ENCODE measurements around the gene SMG6. TPM values are rescaled to one million over a fixed set of nuclear protein-coding genes. Genes with fewer than 3 reads are reported as not detected.

The SMG6 gene
- total RNA-seq, 1 experiment from 2014 or later = 33.8 TPM

- Histone ChIP-seq H3K9me3 (no peaks in the 10 kb centered on the region), H3K36me3 (ENCODE audit: control insufficient read depth, insufficient read depth, low read length) (no peaks in the 10 kb centered on the region; the same call in 1 of the 2 replicates), H3K4me1 (no peaks in the 10 kb centered on the region), H3K4me3 (ENCODE audit: low read depth, low read length) (no peak overlapping the region), H3K27me3 (replicated peaks; ENCODE audit: control insufficient read depth, insufficient read depth, low read length) (no peaks in the 10 kb centered on the region)
- Mint-ChIP-seq H3K36me3 (ENCODE audit: insufficient read depth, unreplicated experiment) (peaks cover 17% of the 10 kb centered on the region), H3K4me1 (ENCODE audit: low read depth, unreplicated experiment) (no peaks in the 10 kb centered on the region), H3K9me3 (ENCODE audit: unreplicated experiment) (no peaks in the 10 kb centered on the region), H3K4me3 (ENCODE audit: unreplicated experiment) (no peak overlapping the region), H3K27me3 (ENCODE audit: insufficient read depth, unreplicated experiment) (no peaks in the 10 kb centered on the region), H3K27ac (ENCODE audit: unreplicated experiment) (no peak overlapping the region)
- no peak for TF ChIP-seq CTCF (IDR thresholded peaks at IDR 0.05; ENCODE audit: insufficient read depth in 1 of 2, low read depth in 1 of 2, low read length in 1 of 2, severe bottlenecking in 1 of 2, unreplicated experiment in 1 of 2)
- DNase-seq = no peak
- CTCF ChIA-PET = no interaction called here
- intact Hi-C loops (cut with micrococcal nuclease; ENCODE audit: unreplicated experiment) = no loop called here
- BruUV-seq (replicated peaks) = no TSS peak
- POLR2A ChIA-PET = no interaction called here
These were observed 108.7 kb downstream of the SMG6 start for GRCh38 chr17:2194889-2195335.

GRCh38 chr17:2192367-2193057 is 111.1 kb downstream of the SMG6 start:
- no peaks in the 10 kb centered on the region; the same call in 1 of the 2 replicates for H3K36me3 ChIP-seq (ENCODE audit: control insufficient read depth, insufficient read depth, low read length)
- Mint-ChIP-seq H3K27ac (ENCODE audit: unreplicated experiment) (no peak overlapping the region), H3K9me3 (ENCODE audit: unreplicated experiment) (no peaks in the 10 kb centered on the region), H3K4me3 (ENCODE audit: unreplicated experiment) (no peak overlapping the region), H3K4me1 (ENCODE audit: low read depth, unreplicated experiment) (no peaks in the 10 kb centered on the region), H3K36me3 (ENCODE audit: insufficient read depth, unreplicated experiment) (peaks cover 11% of the 10 kb centered on the region), H3K27me3 (ENCODE audit: insufficient read depth, unreplicated experiment) (no peaks in the 10 kb centered on the region)
- no peak for TF ChIP-seq CTCF (IDR thresholded peaks at IDR 0.05; ENCODE audit: insufficient read depth in 1 of 2, low read depth in 1 of 2, low read length in 1 of 2, severe bottlenecking in 1 of 2, unreplicated experiment in 1 of 2)
- no peaks in the 10 kb centered on the region for H3K27me3 ChIP-seq (replicated peaks; ENCODE audit: control insufficient read depth, insufficient read depth, low read length)
- no peaks in the 10 kb centered on the region for H3K4me1 ChIP-seq
- BruUV-seq (replicated peaks) = no TSS peak
- ChIA-PET CTCF (no interaction called here), POLR2A (no interaction called here)
- DNase-seq = no peak
- no peaks in the 10 kb centered on the region for H3K9me3 ChIP-seq
- intact Hi-C loops (cut with micrococcal nuclease; ENCODE audit: unreplicated experiment) = no loop called here
- H3K4me3 ChIP-seq (ENCODE audit: low read depth, low read length) = no peak overlapping the region

GRCh38 chr17:2191785-2192184 is 111.8 kb downstream of the SMG6 start:
- H3K9me3 ChIP-seq = no peaks in the 10 kb centered on the region
- no peak overlapping the region for H3K27ac Mint-ChIP-seq (ENCODE audit: unreplicated experiment)
- H3K9me3 Mint-ChIP-seq (ENCODE audit: unreplicated experiment) = no peaks in the 10 kb centered on the region
- no peaks in the 10 kb centered on the region for H3K4me1 ChIP-seq
- H3K27me3 Mint-ChIP-seq (ENCODE audit: insufficient read depth, unreplicated experiment) = no peaks in the 10 kb centered on the region
- H3K36me3 Mint-ChIP-seq (ENCODE audit: insufficient read depth, unreplicated experiment) = peaks cover 12% of the 10 kb centered on the region
- ChIA-PET POLR2A (no interaction called here), CTCF (no interaction called here)
- BruUV-seq (replicated peaks) = no TSS peak
- no peaks in the 10 kb centered on the region for H3K4me1 Mint-ChIP-seq (ENCODE audit: low read depth, unreplicated experiment)
- no peak for TF ChIP-seq CTCF (IDR thresholded peaks at IDR 0.05; ENCODE audit: insufficient read depth in 1 of 2, low read depth in 1 of 2, low read length in 1 of 2, severe bottlenecking in 1 of 2, unreplicated experiment in 1 of 2)
- H3K4me3 Mint-ChIP-seq (ENCODE audit: unreplicated experiment) = no peak overlapping the region
- H3K27me3 ChIP-seq (replicated peaks; ENCODE audit: control insufficient read depth, insufficient read depth, low read length) = no peaks in the 10 kb centered on the region
- intact Hi-C loops (cut with micrococcal nuclease; ENCODE audit: unreplicated experiment) = no loop called here
- no peak for DNase-seq
- H3K4me3 ChIP-seq (ENCODE audit: low read depth, low read length) = no peak overlapping the region
- H3K36me3 ChIP-seq (ENCODE audit: control insufficient read depth, insufficient read depth, low read length) = no peaks in the 10 kb centered on the region; the same call in 1 of the 2 replicates
